Psoas muscle (tissue), 8 donors: Measurements from ENCODE around the gene ESR1. TPM values are rescaled to one million over a fixed set of nuclear protein-coding genes. Genes with fewer than 3 reads are reported as not detected.

ENCODE experiments used
- ATAC-seq, 4 donors: fragments of 200-7000 bp; cut with Tn5 transposase; one replicate each; pipeline ENCODE4 v1.9.1; 2020; ENCODE audit warnings: moderate library complexity in 3 of 4, mild to moderate bottlenecking in 2 of 4
- DNase-seq, 2 donors: peaks; one replicate each; pipeline ENCODE4 v3.0.0-alpha.2; 2020
- H3K27ac ChIP-seq: fragments of 200-600 bp; one replicate; pipeline ENCODE4 v1.8.0; 2022
- H3K27me3 ChIP-seq, 3 donors: fragments of 200-600 bp in 1 of 3; one replicate each; pipeline versions ENCODE4 v1.6.1 to v1.8.0; 2013 to 2022; ENCODE audit warnings: low read length in 2 of 3, mild to moderate bottlenecking in 2 of 3, moderate library complexity in 1 of 3; ENCODE audit not compliant: insufficient read depth in 3 of 3
- H3K36me3 ChIP-seq, 2 donors: fragments of 200-600 bp in 1 of 2; one replicate each; pipeline versions ENCODE4 v1.6.1 to v1.8.0; 2013 to 2022; ENCODE audit warnings: low read depth in 1 of 2, mild to moderate bottlenecking in 1 of 2, moderate library complexity in 1 of 2; ENCODE audit not compliant: insufficient read depth in 1 of 2
- H3K4me1 ChIP-seq: fragments of 200-600 bp; one replicate; pipeline ENCODE4 v1.8.0; 2022
- H3K4me3 ChIP-seq: fragments of 200-600 bp; one replicate; pipeline ENCODE4 v1.8.0; 2022; ENCODE audit warnings: mild to moderate bottlenecking
- H3K9me3 ChIP-seq: fragments of 200-600 bp; one replicate; pipeline ENCODE4 v1.8.0; 2022
- CTCF ChIP-seq: fragments of 200-600 bp; IDR thresholded peaks from one replicate; pipeline ENCODE4 v1.8.0; 2022; ENCODE audit warnings: antibody characterized with exemption
- WGBS, 3 donors: extraction: QIAGEN DNeasy Blood & Tissue Kit; methylation state at CpG; one replicate each; pipeline versions ENCODE4 v1.1.6 to v1.1.7; 2013; 5-methylcytosine and 5-hydroxymethylcytosine counted together
- intact Hi-C, 2 donors: fragments of 100-400 bp; cut with DNase I; formaldehyde crosslinking; loops; one replicate each; pipeline versions ENCODE4 v1.11.0 to v1.14.2; 2022
- polyA plus RNA-seq, 3 donors: library from polyadenylated mRNA; stranded (reverse); fragments of 200-250 nt; gene quantifications; one replicate each; pipeline ENCODE4 v1.2.3, GENCODE V29; 2013
- total RNA-seq, 4 donors: library from RNA; stranded (reverse); fragmentation: NEBNext Ultra II Directional in 2 of 4; extraction: Animal tissue kit (Norgen Biotek cat#: 25700) in 2 of 4; gene quantifications; one replicate each; pipeline versions ENCODE4 v1.2.1 to v1.2.4, GENCODE V29; 2021 to 2023
- donor health status: healthy with polysubstance abuse.
- donor health status: DM: no; HTN: no; CAD: no; lungs with moderate emphysema.
- donor health status: Bipolar disorder and iron deficiency.
- donor health status: healthy.
- donor health status: DM: yes; HTN: yes; CAD: no.
- donor health status: DM: no; HTN: no; CAD: no.
- donor health status: DM: no; HTN: no; CAD: no.
- donor health status: DM: yes; HTN: yes; CAD: no.

Gene ESR1
- total and polyA plus RNA-seq, 7 donors = 0.42 to 4.4 (median 1.5) TPM

DNA sequence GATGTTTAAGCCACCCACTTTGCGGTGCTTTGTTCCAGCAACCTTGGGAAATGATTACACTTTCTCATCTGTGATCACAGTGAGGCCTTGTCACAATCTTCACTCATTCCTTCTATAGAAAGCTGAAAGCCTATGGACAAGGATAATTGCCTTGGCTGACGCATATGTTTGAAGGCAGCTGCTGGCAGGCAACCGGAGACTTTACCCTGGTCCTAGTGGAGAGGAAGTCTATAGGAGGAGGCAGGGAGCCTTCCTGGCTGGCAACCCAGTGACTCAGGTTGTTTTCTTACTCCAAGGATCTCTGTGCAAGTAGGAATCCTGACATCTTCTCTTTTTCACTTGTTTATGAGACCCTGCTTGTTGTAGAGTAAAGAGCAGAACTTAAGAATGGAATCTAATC lies 34.1 kb upstream of the ESR1 start:
- WGBS, 3 donors = 87 to 95% (median 91%) methylated on average over 3 of the region's 3 CpGs
- intact Hi-C loops = no loop called here
- H3K4me1 ChIP-seq = no peaks in the 10 kb centered on the region
- no peak overlapping the region for H3K27ac ChIP-seq
- DNase-seq = no peak
- no peaks in the 10 kb centered on the region for H3K36me3 ChIP-seq
- H3K27me3 ChIP-seq = no peaks in the 10 kb centered on the region
- ATAC-seq = no peak
- H3K9me3 ChIP-seq = no peaks in the 10 kb centered on the region
- no peak overlapping the region for H3K4me3 ChIP-seq
- no peak for TF ChIP-seq CTCF

DNA sequence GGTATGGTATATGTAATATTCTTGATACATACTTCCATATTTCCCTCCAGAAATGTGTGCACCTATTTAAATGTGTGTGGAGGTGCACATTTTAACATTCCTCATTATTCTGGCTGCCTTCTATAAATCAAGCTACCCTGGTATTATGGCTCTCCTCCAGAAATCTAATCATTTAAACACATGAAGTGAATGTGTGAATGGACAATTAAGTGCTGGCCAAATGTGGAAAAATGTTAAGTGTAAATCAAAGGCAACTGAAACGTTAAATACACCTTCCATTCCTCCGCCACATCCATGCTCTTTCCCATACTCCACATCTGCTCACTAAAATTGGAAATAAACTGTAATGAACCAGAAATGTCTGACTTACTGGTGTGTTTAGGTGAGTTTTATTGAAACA lies 24.9 kb upstream of the ESR1 start:
- Histone ChIP-seq H3K27ac (no peak overlapping the region), H3K4me3 (no peak overlapping the region), H3K36me3 (no peaks in the 10 kb centered on the region), H3K9me3 (no peaks in the 10 kb centered on the region), H3K4me1 (no peaks in the 10 kb centered on the region), H3K27me3 (no peaks in the 10 kb centered on the region)
- DNase-seq (no peak), ATAC-seq (no peak)
- 73 to 75% (median 75%) methylated on average over 2 of the region's 2 CpGs for WGBS, 3 donors
- no peak for TF ChIP-seq CTCF
- intact Hi-C loops = no loop called here

DNA sequence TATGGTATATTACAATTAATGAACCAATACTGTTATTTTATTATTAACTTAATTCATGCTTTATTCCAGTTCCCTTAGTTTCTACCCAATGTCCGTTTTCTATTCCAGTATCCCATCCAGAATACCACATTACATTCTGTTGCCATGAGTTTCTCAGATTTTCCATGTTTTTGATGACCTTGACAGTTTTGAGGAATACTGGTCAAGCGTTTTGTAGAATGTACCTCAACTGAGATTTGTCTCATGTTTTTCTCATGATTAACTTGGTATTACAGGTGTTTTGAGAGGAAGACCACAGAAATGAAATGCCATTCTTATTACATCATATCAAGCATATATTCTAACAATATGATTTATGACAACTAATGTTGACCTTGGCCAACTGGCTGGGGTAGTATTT lies 23.8 kb upstream of the ESR1 start:
- Histone ChIP-seq H3K4me3 (no peak overlapping the region), H3K27ac (no peak overlapping the region), H3K4me1 (no peaks in the 10 kb centered on the region), H3K9me3 (no peaks in the 10 kb centered on the region), H3K36me3 (no peaks in the 10 kb centered on the region), H3K27me3 (no peaks in the 10 kb centered on the region)
- intact Hi-C loops = no loop called here
- no peak for TF ChIP-seq CTCF
- no peak for ATAC-seq
- DNase-seq = no peak
- 77 to 89% (median 87%) methylated on average over 2 of the region's 2 CpGs for WGBS, 3 donors

GRCh38 chr6:151784441-151785214 lies 22.9 kb upstream of the ESR1 start:
- no peak for ATAC-seq
- no peak overlapping the region for H3K27ac ChIP-seq
- intact Hi-C loops = no loop called here
- no peak for DNase-seq
- no peaks in the 10 kb centered on the region for H3K36me3 ChIP-seq
- no peaks in the 10 kb centered on the region for H3K4me1 ChIP-seq
- no peaks in the 10 kb centered on the region for H3K27me3 ChIP-seq
- H3K4me3 ChIP-seq = no peak overlapping the region
- H3K9me3 ChIP-seq = no peaks in the 10 kb centered on the region
- no peak for TF ChIP-seq CTCF
